ENCODE measurements around the gene TPCN2.
"Not testable (repeated sequence)": the region's sequence is repeated elsewhere in the genome, so short reads cannot be mapped to it uniquely, and the experiment has no call there.

TPCN2 gene

GRCh38 chr11:69134182-69134581 is 85.5 kb downstream of the TPCN2 start:
- not testable (repeated sequence) for DNase-seq

DNA sequence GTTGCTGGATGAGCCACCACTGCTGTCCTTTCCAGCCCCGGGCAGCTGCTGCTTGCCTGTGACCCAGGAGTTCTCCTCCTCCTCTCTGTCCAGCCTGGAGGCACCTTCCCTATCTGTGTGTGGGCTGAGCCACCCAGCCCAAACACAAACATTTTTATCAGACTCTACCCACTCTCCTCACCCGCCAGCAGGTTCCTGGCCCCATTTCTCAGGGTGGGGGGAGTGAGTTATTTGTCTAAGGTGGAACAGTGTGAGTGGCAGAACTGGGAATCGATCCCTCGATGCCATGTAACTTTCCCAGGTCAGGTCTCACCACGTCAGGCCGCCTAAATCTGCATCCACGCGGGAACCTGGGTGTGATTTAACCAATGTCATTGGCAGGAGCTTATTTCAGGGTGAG is 86.2 kb downstream of the TPCN2 start:
- DNase-seq: no peak

- no peak for DNase-seq
These were observed 87.0 kb downstream of the TPCN2 start for GRCh38 chr11:69135420-69136363.

GRCh38 chr11:69136471-69136870 is 87.7 kb downstream of the TPCN2 start:
- DNase-seq: no peak

- no peak for DNase-seq
These were observed 88.6 kb downstream of the TPCN2 start for GRCh38 chr11:69137151-69137844.

DNA sequence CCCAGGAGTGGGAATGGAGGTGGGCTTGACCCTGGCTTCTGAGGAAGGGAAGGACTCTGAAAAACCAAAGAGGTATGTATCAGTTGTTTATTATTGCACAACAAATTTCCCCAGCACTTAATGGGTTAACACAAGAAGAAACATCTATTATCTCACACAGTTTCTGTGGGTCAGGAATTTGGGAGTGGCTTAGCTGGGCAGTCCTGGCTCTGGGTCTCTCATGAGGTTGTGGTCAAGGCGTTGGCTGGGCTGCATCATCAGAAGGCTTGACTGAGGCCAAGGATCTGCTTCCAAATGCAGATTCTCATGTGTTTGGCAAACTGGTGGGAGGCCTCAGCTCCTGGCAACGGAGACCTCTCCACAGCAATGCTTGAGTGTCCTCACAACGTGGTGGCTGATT is 89.5 kb downstream of the TPCN2 start:
- DNase-seq: no peak

DNA sequence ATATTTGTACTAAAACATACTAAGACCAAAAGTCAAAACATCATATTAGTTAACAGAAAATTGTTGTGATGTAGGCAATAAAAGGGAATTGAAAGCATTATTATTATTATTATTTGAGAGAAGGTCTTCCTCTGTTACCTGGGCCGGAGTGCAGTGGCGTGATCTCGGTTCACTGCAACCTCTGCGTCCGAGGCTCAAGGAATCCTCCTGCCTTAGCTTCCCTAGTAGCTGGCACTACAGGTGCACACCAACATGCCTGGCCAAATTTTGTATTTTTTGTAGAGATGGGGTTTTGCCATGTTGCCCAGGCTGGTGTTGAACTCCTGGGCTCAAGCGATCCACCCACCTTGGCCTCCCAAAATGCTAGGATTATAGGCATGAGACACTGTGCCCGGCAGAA is 91.4 kb downstream of the TPCN2 start:
- not testable (repeated sequence) for DNase-seq

DNA sequence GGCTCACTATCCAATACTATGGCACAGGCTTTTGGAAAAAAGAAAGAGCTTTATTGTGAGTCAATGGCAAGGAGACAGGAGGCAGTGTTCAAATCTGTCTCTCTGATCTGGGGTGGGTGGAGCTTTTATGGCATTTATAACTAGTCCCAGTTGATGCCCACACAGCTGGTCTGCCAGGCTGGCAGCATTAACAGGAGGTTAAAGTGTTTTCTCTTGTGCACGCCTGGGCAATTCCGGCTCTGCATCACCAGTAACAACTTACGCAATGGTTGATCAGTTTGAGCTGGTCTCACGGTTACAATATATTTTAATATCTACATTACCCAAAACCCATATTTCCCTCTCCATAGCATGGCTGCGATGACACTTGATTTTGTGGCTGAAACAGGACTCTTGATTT is 91.9 kb downstream of the TPCN2 start:
- no peak for DNase-seq

DNA sequence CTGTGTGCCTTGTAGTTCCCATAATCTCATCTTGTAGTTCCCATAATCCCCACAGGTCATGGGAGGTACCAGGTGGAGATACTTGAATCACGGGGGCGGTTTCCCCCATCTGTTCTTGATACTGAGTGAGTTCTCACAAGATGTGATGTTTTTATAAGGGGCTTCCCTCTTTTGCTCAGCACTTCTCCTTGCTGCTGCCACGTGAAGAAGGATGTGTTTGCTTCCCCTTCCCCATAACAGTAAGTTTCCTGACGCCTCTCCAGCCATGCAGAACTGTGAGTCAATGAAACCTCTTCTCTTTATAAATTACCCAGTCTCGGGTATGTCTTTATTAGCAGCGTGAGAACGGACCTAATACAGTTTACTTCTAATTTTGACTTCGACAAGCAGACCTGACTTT is 93.0 kb downstream of the TPCN2 start:
- no peak for DNase-seq

DNA sequence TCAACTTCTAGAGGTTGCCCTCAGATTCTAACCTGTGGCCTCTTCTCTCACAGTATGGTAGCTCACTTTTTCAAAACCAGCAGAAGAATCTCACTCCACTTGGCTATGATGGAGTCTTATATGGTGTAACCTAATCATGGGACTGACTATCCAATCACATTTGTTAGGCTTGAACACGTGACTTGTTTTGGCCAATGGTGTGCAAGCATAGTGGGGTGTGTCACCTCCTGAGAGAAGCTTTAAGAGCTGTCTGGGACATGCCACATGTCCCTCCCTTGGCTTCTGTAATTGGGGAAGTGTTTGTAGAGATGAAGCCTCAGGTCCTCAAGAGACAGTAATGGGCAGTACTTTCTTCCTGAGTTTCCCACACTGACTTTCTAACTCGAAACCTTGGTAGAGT is 94.2 kb downstream of the TPCN2 start:
- DNase-seq: no peak

- DNase-seq: no peak
These were observed 95.8 kb downstream of the TPCN2 start for GRCh38 chr11:69144316-69145049.

GRCh38 chr11:69145050-69145380 is 96.3 kb downstream of the TPCN2 start:
- DNase-seq: no peak

- DNase-seq: no peak
These were observed 99.6 kb downstream of the TPCN2 start for GRCh38 chr11:69148377-69148762.

DNA sequence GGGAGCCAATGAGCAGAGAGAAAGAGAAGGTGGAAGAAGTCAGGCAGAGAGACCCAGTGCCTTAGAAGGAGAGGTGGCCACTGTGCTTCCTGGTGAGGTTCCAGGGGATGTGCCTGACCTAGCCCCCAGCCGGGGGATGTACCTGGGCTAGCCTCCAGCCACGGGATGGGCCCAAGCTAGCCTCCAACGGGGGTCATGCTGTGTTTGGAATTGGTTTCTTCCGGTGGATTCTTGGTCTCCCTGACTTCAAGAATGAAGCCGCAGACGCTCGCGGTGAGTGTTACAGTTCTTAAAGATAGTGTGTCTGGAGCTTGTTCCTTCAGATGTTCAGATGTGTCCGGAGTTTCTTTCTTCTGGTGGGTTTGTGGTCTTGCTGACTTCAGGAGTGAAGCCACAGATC is 100.1 kb downstream of the TPCN2 start:
- no peak for DNase-seq

GRCh38 chr11:69149338-69150045 is 100.8 kb downstream of the TPCN2 start:
- DNase-seq: not testable (repeated sequence)

DNA sequence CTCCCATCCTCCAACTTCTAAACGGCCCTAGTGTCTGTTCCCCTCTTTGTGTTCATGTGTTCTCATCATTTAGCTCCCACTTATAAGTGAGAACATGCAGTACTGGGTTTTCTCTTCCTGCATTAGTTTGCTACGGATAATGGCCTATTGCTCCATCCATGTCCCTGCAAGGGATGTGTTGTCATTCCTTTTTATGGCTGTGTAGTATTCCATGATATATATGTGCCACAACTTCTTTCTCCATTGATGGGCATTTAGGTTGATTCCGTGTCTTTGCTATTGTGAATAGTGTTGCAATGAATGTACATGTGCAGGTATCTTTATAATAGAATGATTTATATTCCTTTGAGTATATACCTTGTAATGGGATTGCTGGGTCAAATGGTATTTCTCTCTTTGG is 101.4 kb downstream of the TPCN2 start:
- DNase-seq: no peak

GRCh38 chr11:69151836-69152235 is 103.1 kb downstream of the TPCN2 start:
- DNase-seq: no peak

DNA sequence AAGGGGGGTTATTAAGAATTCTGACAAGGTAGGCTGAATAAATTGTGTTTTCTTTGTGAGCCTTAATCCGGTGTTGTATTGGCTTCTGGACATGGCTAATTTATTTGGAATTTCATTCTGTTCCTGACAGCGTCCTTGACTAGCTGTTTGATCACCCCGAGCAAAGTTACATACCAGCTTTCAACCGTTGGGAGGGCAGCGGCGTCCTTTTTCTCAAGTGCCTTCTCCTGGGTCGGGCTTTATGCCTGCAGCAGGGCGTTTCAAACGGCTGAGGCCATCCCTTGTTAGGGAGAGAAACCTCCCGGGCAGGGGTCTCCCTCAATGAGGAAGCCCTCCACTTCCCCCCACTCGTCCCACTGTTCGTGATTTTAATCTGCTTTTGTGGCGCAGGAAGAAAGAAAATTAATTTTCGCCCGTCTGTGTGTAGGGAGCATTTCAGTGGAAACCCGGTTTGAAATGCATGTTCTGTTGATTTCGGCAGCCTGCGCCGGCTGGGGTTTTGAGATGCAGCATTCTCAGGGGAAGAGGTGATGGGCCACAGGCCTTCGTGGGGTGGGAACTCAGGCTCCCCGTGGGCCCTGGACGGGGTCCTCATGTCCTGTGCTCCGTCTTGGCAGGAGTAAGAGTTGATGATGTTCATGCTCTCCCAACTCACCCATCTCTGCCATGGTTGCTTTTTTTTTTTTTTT is 104.1 kb downstream of the TPCN2 start:
- DNase-seq: no peak

GRCh38 chr11:69153661-69154060 is 104.9 kb downstream of the TPCN2 start:
- no peak for DNase-seq

DNA sequence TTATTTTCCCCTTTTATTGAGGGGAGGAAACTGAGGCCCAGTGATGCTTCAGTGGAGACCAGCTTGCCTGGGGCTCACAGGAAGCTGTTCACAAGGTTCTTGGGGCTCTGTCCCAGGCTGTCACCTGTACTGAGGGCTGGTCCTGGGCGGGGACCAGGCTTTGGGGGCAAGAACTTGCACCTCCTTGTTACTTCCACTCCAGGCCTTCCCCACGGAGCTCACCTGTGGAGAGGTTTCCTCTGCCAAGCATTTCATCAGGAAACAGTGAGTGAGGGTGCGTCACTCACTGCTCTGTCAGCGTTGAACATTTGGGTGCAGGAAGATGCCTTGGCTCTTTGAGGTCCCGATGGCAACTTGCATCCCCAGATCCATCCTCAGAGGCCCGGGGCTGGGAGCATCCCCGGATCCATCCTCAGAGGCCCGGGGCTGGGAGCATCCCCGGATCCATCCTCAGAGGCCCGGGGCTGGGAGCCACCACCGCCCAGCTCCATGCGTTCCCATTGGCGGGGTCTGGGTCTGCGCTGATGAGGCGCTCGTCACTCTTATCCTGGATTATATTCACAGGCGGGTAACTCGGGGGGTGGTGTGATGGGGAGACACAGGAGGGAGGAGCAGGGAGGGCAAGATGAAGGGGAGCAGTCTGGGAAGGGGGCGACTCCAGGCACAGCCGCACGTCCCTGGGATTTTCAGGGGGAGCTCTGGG is 105.6 kb downstream of the TPCN2 start:
- DNase-seq: no peak

DNA sequence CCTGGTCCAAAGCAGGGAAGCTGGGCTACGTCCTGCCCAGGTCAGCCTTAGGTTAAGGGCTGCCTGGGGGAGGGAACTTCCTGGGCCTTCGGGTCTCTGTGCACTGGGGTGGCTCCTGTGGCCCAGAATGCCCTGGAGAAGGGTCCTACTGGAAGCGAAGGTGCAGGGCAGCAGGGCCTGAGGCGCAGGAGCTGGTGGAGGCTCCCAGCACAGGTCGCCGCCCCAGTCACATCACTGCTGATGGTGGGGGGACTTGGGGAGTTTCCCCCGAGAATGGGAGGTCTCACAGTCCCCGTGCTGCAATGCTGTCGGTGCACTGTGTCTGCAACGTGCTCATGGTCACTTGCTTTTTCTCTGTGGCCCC is 106.2 kb downstream of the TPCN2 start:
- DNase-seq: no peak

Data from NCI-H774 (cell line).